Stimulated activated CD4-positive, alpha-beta T cell treated with anti-CD3 and anti-CD28 coated beads, Interleukin-1b, Interleukin-23, amount 100 ng/mL, for 4 hours (primary cell): ENCODE results near the gene EXOC6B.

ENCODE experiments used
- DNase-seq, 2 donors: peaks; one replicate each; pipeline ENCODE4 v3.0.0-alpha.2; 2020; ENCODE audit warnings: low read depth in 2 of 2

The EXOC6B gene

GRCh38 chr2:72738096-72738495 is 87.7 kb downstream of the EXOC6B start:
- no peak for DNase-seq

- no peak for DNase-seq
Measured at GRCh38 chr2:72734432-72734831, 91.4 kb downstream of the EXOC6B start.

- DNase-seq, result no peak
Measured at GRCh38 chr2:72731116-72731515, 94.7 kb downstream of the EXOC6B start.

- no peak for DNase-seq
Measured at GRCh38 chr2:72727356-72727755, 98.5 kb downstream of the EXOC6B start.

- no peak for DNase-seq
Measured at GRCh38 chr2:72723769-72724370, 102.0 kb downstream of the EXOC6B start.

GRCh38 chr2:72722492-72723070 is 103.3 kb downstream of the EXOC6B start:
- no peak for DNase-seq

- DNase-seq, result no peak
Measured at GRCh38 chr2:72719416-72719815, 106.4 kb downstream of the EXOC6B start.

GRCh38 chr2:72718876-72719275 is 107.0 kb downstream of the EXOC6B start:
- no peak for DNase-seq

- DNase-seq, result no peak
Measured at GRCh38 chr2:72716601-72717000, 109.2 kb downstream of the EXOC6B start.

- DNase-seq, result no peak
Measured at GRCh38 chr2:72713857-72714256, 112.0 kb downstream of the EXOC6B start.

- DNase-seq, result no peak
Measured at GRCh38 chr2:72712977-72713376, 112.9 kb downstream of the EXOC6B start.

GRCh38 chr2:72712304-72712703 is 113.5 kb downstream of the EXOC6B start:
- DNase-seq, result no peak

- DNase-seq, result no peak
Measured at GRCh38 chr2:72710418-72711152, 115.2 kb downstream of the EXOC6B start.

- DNase-seq, result no peak
Measured at GRCh38 chr2:72708236-72708635, 117.6 kb downstream of the EXOC6B start.

GRCh38 chr2:72698300-72698699 is 127.5 kb downstream of the EXOC6B start:
- DNase-seq, result no peak

- DNase-seq, result no peak
Measured at GRCh38 chr2:72696559-72696958, 129.3 kb downstream of the EXOC6B start.

- no peak for DNase-seq
Measured at GRCh38 chr2:72695676-72696075, 130.2 kb downstream of the EXOC6B start.

- DNase-seq, result no peak
Measured at GRCh38 chr2:72694715-72695496, 130.9 kb downstream of the EXOC6B start.

- no peak for DNase-seq
Measured at GRCh38 chr2:72689579-72690195, 136.1 kb downstream of the EXOC6B start.

- DNase-seq, result no peak
Measured at GRCh38 chr2:72685638-72686213, 140.1 kb downstream of the EXOC6B start.

- no peak for DNase-seq
Measured at GRCh38 chr2:72682061-72682460, 143.8 kb downstream of the EXOC6B start.
